K562 (cell line): ENCODE results near the gene CTNNBL1. TPM values are rescaled to one million over a fixed set of nuclear protein-coding genes. Genes with fewer than 3 reads are reported as not detected.

Experiments
- ATAC-seq: fragments of 200-7000 bp; cut with Tn5 transposase; 3 replicates; pipeline ENCODE4 v1.9.1; 2020; ENCODE audit warnings: moderate library complexity
- BruUV-seq: library from RNA; stranded (reverse); fragments of 400-500 nt; replicated peaks from 2 replicates; lab custom pipeline; 2021; lab: Mats Ljungman, UMichigan
- CTCF ChIA-PET: fragments of 300-600 bp; formaldehyde crosslinking; extraction: SDS; loops from one replicate; lab custom pipeline; 2021; ENCODE audit warnings: low intra/inter-chr PET ratio; lab: Yijun Ruan, JAX
- POLR2A ChIA-PET: fragments of 300-600, 350-650 bp; sonication (Branson Sonifier 250); formaldehyde crosslinking; extraction: SDS; loops from one replicate; lab custom pipeline; 2021; ENCODE audit warnings: antibody characterized with exemption, inconsistent platforms; lab: Yijun Ruan, JAX
- DNase-seq, 4 experiments: peaks; one replicate each; pipeline versions ENCODE4 v3.0.0 to v3.0.0-alpha.2; 2011 to 2018; ENCODE audit warnings: low spot score in 3 of 4, mixed read lengths in 3 of 4; ENCODE audit errors: extremely low read depth in 1 of 4
- FAIRE-seq: peaks from 2 replicates; lab custom pipeline; 2011; peaks lifted over from hg19 to GRCh38; lab: Jason Lieb, UNC
- H2AFZ ChIP-seq: 2 replicates; pipeline ENCODE4 v1.6.0; 2011; ENCODE audit warnings: low read depth, low read length, control low read depth, inconsistent platforms
- H3K27ac ChIP-seq: fragments of 200-600 bp; 3 replicates; pipeline ENCODE4 v1.8.0; 2011; ENCODE audit warnings: low read depth, mild to moderate bottlenecking, control low read depth, inconsistent platforms, low read length, moderate library complexity, mixed read lengths; ENCODE audit errors: extremely low read depth
- H3K27me3 ChIP-seq, 2 experiments: fragments of 300-600 bp in 1 of 2; 2 replicates in 1 of 2; 3 replicates in 1 of 2; pipeline versions ENCODE4 v1.6.0 to v1.8.0; 2011; ENCODE audit warnings: inconsistent platforms in 2 of 2, low read length in 2 of 2, mild to moderate bottlenecking in 1 of 2, mixed read lengths in 1 of 2, moderate library complexity in 1 of 2; ENCODE audit not compliant: control insufficient read depth in 2 of 2, insufficient read depth in 2 of 2
- H3K36me3 ChIP-seq: fragments of 300-600 bp; 3 replicates; pipeline ENCODE4 v1.8.0; 2011; ENCODE audit warnings: mild to moderate bottlenecking, low read length, inconsistent platforms; ENCODE audit not compliant: control insufficient read depth, insufficient read depth
- H3K4me1 ChIP-seq, 2 experiments: fragments of 200-600 bp in 1 of 2; replicated peaks in 1 of 2; 2 replicates in 1 of 2; 3 replicates in 1 of 2; pipeline versions ENCODE4 v1.5.1 to v1.8.0; 2011; ENCODE audit warnings: inconsistent platforms in 2 of 2, low read length in 2 of 2, mild to moderate bottlenecking in 1 of 2, mixed read lengths in 1 of 2, moderate library complexity in 1 of 2; ENCODE audit not compliant: control insufficient read depth in 2 of 2, insufficient read depth in 2 of 2
- H3K4me2 ChIP-seq: 2 replicates; pipeline ENCODE4 v1.6.1; 2011; ENCODE audit warnings: low read length, control low read depth, inconsistent platforms, mixed read lengths; ENCODE audit not compliant: insufficient read depth
- H3K4me3 ChIP-seq: fragments of 200-600 bp; sonication (generic), shearing (Covaris generic); 2 replicates; pipeline ENCODE4 v1.5.1; 2016; ENCODE audit warnings: control low read depth, inconsistent platforms
- H3K79me2 ChIP-seq: fragments of 200-600 bp; 3 replicates; pipeline ENCODE4 v1.8.0; 2011; ENCODE audit warnings: low read length, inconsistent platforms; ENCODE audit not compliant: control insufficient read depth, insufficient read depth
- H3K9ac ChIP-seq, 2 experiments: 2 replicates each; pipeline versions ENCODE4 v1.6.0 to v1.6.1; 2011; ENCODE audit warnings: low read depth in 2 of 2, low read length in 2 of 2, control low read depth in 1 of 2, inconsistent platforms in 1 of 2, mild to moderate bottlenecking in 1 of 2, mixed read lengths in 1 of 2; ENCODE audit not compliant: insufficient read depth in 1 of 2
- H3K9me1 ChIP-seq: one replicate; pipeline ENCODE4 v1.6.0; 2011; ENCODE audit warnings: inconsistent platforms, mild to moderate bottlenecking, low read length, moderate library complexity; ENCODE audit not compliant: control insufficient read depth, insufficient read depth
- H3K9me3 ChIP-seq: replicated peaks from 2 replicates; pipeline ENCODE4 v1.5.1; 2011; ENCODE audit warnings: low read depth, low read length, inconsistent platforms; ENCODE audit not compliant: control insufficient read depth, insufficient read depth
- H4K20me1 ChIP-seq: replicated peaks from 2 replicates; pipeline ENCODE4 v1.6.1; 2011; ENCODE audit warnings: low read length, inconsistent platforms, mixed read lengths; ENCODE audit not compliant: control insufficient read depth, insufficient read depth
- MIER1 ChIP-seq: fragments of 450-650 bp; IDR thresholded peaks from 2 replicates; pipeline ENCODE4 v1.6.1; 2016; ENCODE audit warnings: antibody characterized with exemption, mild to moderate bottlenecking, low read depth
- PYGO2 ChIP-seq: fragments of 450-650 bp; IDR thresholded peaks from 2 replicates; pipeline ENCODE4 v1.6.1; 2016; ENCODE audit warnings: mild to moderate bottlenecking, missing genetic modification characterization, moderate library complexity, missing compliant biosample characterization
- ZNF407 ChIP-seq: fragments of 450-650 bp; IDR thresholded peaks from 2 replicates; pipeline ENCODE4 v1.6.1; 2016; ENCODE audit warnings: low read depth
- WGBS: fragments of 100-300 bp; shearing (Covaris generic); methylation state at CpG from one replicate; pipeline ENCODE4 v1.1.6; 2016; ENCODE audit warnings: low coverage, mixed read lengths; ENCODE audit not compliant: insufficient coverage; ENCODE audit errors: missing lambda C conversion rate; 5-methylcytosine and 5-hydroxymethylcytosine counted together
- in situ Hi-C: fragments of 300-500 bp; cut with MboI; formaldehyde crosslinking; loops from 4 replicates; pipeline ENCODE4 v1.15.0; 2018; ENCODE audit warnings: inconsistent platforms, mixed read lengths
- intact Hi-C: fragments of 100-400 bp; cut with micrococcal nuclease; formaldehyde crosslinking; loops from 2 replicates; pipeline ENCODE4 v1.14.2; 2022
- polyA plus RNA-seq, 8 experiments: library from polyadenylated mRNA; depleted of rRNA in 4 of 8; stranded (reverse) in 5 of 8; unstranded in 3 of 8; fragments of >200 nt; fragmentation: Nextera tagmentation in 2 of 8; fragmentation: Illumina TruSeq in 1 of 8; extraction: Ambion mirVana in 2 of 8; extraction: Trizol in 1 of 8; gene quantifications; 2 replicates each; pipeline versions ENCODE4 v1.2.1 to v1.2.3, GENCODE V29; 2011 to 2014; ENCODE audit warnings: inconsistent platforms in 1 of 8, missing spikeins in 1 of 8
- total RNA-seq, 7 experiments: library from RNA; depleted of rRNA in 6 of 7; stranded (reverse); fragments of >200 nt in 6 of 7; fragmentation: Illumina TruSeq in 2 of 7; extraction: Trizol in 2 of 7; gene quantifications; 2 replicates each; pipeline versions ENCODE4 v1.2.1 to v1.2.3, GENCODE V29; 2011 to 2021; ENCODE audit warnings: low replicate concordance in 1 of 7
- TF ChIP-seq, protein P1 (sequence below), 3 experiments: IDR thresholded peaks in 2 of 3; conservative IDR thresholded peaks in 1 of 3; 2 replicates each; pipeline ENCODE4 v1.5.1; 2011 to 2012; ENCODE audit warnings: low read length in 3 of 3, mild to moderate bottlenecking in 3 of 3, control low read depth in 2 of 3, improper control_type of control experiment in 1 of 3, inconsistent platforms in 1 of 3, low read depth in 1 of 3, mixed read lengths in 1 of 3, moderate library complexity in 1 of 3; ENCODE audit not compliant: insufficient read depth in 2 of 3

CTNNBL1 gene
- total and polyA plus RNA-seq, 9 of the 15 experiments (the other 6 are each of a cell fraction or from before 2014, with no cell fraction given) = 32.4 to 85.6 (median 43.6) TPM

GRCh38 chr20:37899105-37900045 lies 205.5 kb downstream of the CTNNBL1 start:
- WGBS = 0% methylated on average over 8 of the region's 8 CpGs
- Histone ChIP-seq H2AFZ (no peak overlapping the region), H3K4me3 (no peak overlapping the region), H3K36me3 (no peaks in the 10 kb centered on the region; the same call in 2 of the 3 replicates), H3K9me3 (no peaks in the 10 kb centered on the region), H3K27me3 (peaks cover 4 to 34% of the 10 kb centered on the region in 2 experiments; a peak in 4 of 5 replicates), H4K20me1 (peaks cover 14% of the 10 kb centered on the region), H3K79me2 (no peaks in the 10 kb centered on the region), H3K4me1 (peaks cover 0 to 17% of the 10 kb centered on the region in 2 experiments; a peak in 2 of 5 replicates), H3K27ac (no peak overlapping the region), H3K9ac (no peak overlapping the region), H3K9me1 (peaks cover 3% of the 10 kb centered on the region), H3K4me2 (no peak overlapping the region)
- POLR2A ChIA-PET = interaction anchor here (0.6 to 1.5 kb wide), 2 partner anchors 10 to 312 kb away, joined by 4 to 5 read pairs; no protein-coding TSS in a partner anchor
- TF ChIP-seq, protein P1, sequence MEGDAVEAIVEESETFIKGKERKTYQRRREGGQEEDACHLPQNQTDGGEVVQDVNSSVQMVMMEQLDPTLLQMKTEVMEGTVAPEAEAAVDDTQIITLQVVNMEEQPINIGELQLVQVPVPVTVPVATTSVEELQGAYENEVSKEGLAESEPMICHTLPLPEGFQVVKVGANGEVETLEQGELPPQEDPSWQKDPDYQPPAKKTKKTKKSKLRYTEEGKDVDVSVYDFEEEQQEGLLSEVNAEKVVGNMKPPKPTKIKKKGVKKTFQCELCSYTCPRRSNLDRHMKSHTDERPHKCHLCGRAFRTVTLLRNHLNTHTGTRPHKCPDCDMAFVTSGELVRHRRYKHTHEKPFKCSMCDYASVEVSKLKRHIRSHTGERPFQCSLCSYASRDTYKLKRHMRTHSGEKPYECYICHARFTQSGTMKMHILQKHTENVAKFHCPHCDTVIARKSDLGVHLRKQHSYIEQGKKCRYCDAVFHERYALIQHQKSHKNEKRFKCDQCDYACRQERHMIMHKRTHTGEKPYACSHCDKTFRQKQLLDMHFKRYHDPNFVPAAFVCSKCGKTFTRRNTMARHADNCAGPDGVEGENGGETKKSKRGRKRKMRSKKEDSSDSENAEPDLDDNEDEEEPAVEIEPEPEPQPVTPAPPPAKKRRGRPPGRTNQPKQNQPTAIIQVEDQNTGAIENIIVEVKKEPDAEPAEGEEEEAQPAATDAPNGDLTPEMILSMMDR (IDR thresholded peaks at IDR 0.05 in 2 of 3, conservative IDR thresholded peaks at IDR 0.05 in 1 of 3; ENCODE audit: insufficient read depth in 2 of 3, low read depth in 1 of 3, low read length in 3 of 3) = 0 out of 6 replicates have a peak, but pooled peaks of 1 of the 3 experiments have one; percentile 6
- TF ChIP-seq MIER1 = no peak
- no peak for TF ChIP-seq ZNF407
- TF ChIP-seq PYGO2 (tag) = no peak
- no peak for FAIRE-seq
- CTCF ChIA-PET = no interaction called here
- BruUV-seq = no TSS peak
- DNase-seq = no peak
- ATAC-seq = no peak
- in situ Hi-C loops = loop anchor here (10.0 kb wide), 2 partner anchors 315 to 335 kb away; no protein-coding TSS in a partner anchor
- intact Hi-C loops = loop anchor here (5.0 to 10.0 kb wide), 3 partner anchors 245 to 332 kb away; no protein-coding TSS in a partner anchor
